GM23338 (cell line): Measurements from ENCODE around the gene SLC35D1. TPM values are rescaled to one million over a fixed set of nuclear protein-coding genes. Genes with fewer than 3 reads are reported as not detected.

Experiments
- ATAC-seq: fragments of 200-7000 bp; cut with Tn5 transposase; 3 replicates; pipeline ENCODE4 v1.9.1; 2020
- DNase-seq: peaks from one replicate; pipeline ENCODE4 v3.0.0-alpha.2; 2015; ENCODE audit warnings: low spot score
- H2AFZ ChIP-seq: fragments of 200-600 bp; sonication (generic); 2 replicates; pipeline ENCODE4 v1.8.0; 2016; ENCODE audit warnings: antibody characterized with exemption, mild to moderate bottlenecking, moderate library complexity
- H3F3A ChIP-seq: fragments of 200-600 bp; sonication (generic); replicated peaks from 2 replicates; pipeline ENCODE4 v1.8.0; 2017; ENCODE audit warnings: antibody characterized with exemption, mixed run types, low read depth
- H3K27ac ChIP-seq: fragments of 200-600 bp; sonication (generic); 2 replicates; pipeline ENCODE4 v1.6.1; 2016; ENCODE audit warnings: low read depth
- H3K27me3 ChIP-seq: fragments of 200-600 bp; sonication (generic); 2 replicates; pipeline ENCODE4 v1.8.0; 2016; ENCODE audit warnings: mild to moderate bottlenecking, mixed run types, moderate library complexity; ENCODE audit not compliant: insufficient read depth
- H3K36me3 ChIP-seq: fragments of 200-600 bp; sonication (generic); 2 replicates; pipeline ENCODE4 v1.8.0; 2016; ENCODE audit warnings: mild to moderate bottlenecking; ENCODE audit not compliant: insufficient read depth
- H3K4me1 ChIP-seq: fragments of 200-600 bp; sonication (generic); 2 replicates; pipeline ENCODE4 v1.8.0; 2016; ENCODE audit warnings: mild to moderate bottlenecking, moderate library complexity; ENCODE audit not compliant: insufficient read depth
- H3K4me2 ChIP-seq: fragments of 200-600 bp; sonication (generic); 2 replicates; pipeline ENCODE4 v1.7.1; 2017; ENCODE audit warnings: mixed run types
- H3K4me3 ChIP-seq: fragments of 200-600 bp; sonication (generic); 2 replicates; pipeline ENCODE4 v1.6.1; 2016; ENCODE audit warnings: mixed run types
- H3K79me2 ChIP-seq: fragments of 200-600 bp; sonication (generic); replicated peaks from 2 replicates; pipeline ENCODE4 v1.8.0; 2017; ENCODE audit warnings: mild to moderate bottlenecking; ENCODE audit not compliant: insufficient read depth
- H3K9me2 ChIP-seq: fragments of 200-600 bp; sonication (generic); 2 replicates; pipeline ENCODE4 v1.8.0; 2017; ENCODE audit not compliant: insufficient read depth
- H4K20me1 ChIP-seq: fragments of 200-600 bp; sonication (generic); replicated peaks from 2 replicates; pipeline ENCODE4 v1.8.0; 2017; ENCODE audit warnings: mild to moderate bottlenecking; ENCODE audit not compliant: insufficient read depth
- H3K27ac Mint-ChIP-seq: 2 replicates; pipeline ENCODE4 v1.8.0; 2020; ENCODE audit warnings: inconsistent platforms, mild to moderate bottlenecking, moderate library complexity, mixed read lengths
- H3K27me3 Mint-ChIP-seq: 3 replicates; pipeline ENCODE4 v1.8.0; 2022; ENCODE audit warnings: low read depth, mild to moderate bottlenecking, moderate library complexity, mixed read lengths, inconsistent platforms; ENCODE audit not compliant: insufficient read depth, poor library complexity
- H3K36me3 Mint-ChIP-seq: 3 replicates; pipeline ENCODE4 v1.8.0; 2021; ENCODE audit warnings: low read depth, mild to moderate bottlenecking, inconsistent platforms, moderate library complexity, mixed read lengths
- H3K4me1 Mint-ChIP-seq: 3 replicates; pipeline ENCODE4 v1.8.0; 2020; ENCODE audit warnings: mild to moderate bottlenecking, inconsistent platforms, mixed read lengths
- H3K4me3 Mint-ChIP-seq: 3 replicates; pipeline ENCODE4 v1.8.0; 2021; ENCODE audit warnings: moderate library complexity, mild to moderate bottlenecking, inconsistent platforms, mixed read lengths
- H3K9me3 Mint-ChIP-seq: 3 replicates; pipeline ENCODE4 v1.8.0; 2020; ENCODE audit warnings: moderate library complexity, mild to moderate bottlenecking, inconsistent platforms, mixed read lengths
- CREB1 ChIP-seq: fragments of 250-450 bp; sonication (Bioruptor Pico); IDR thresholded peaks from 2 replicates; pipeline ENCODE4 v1.5.0; 2020; ENCODE audit warnings: low read depth, mild to moderate bottlenecking, moderate library complexity
- EZH2 ChIP-seq: fragments of 200-600 bp; sonication (generic); IDR thresholded peaks from one replicate; pipeline ENCODE4 v1.8.0; 2017; ENCODE audit warnings: antibody characterized with exemption, mild to moderate bottlenecking, low read depth; ENCODE audit not compliant: unreplicated experiment
- EZH2phosphoT487 ChIP-seq: fragments of 200-600 bp; sonication (generic); IDR thresholded peaks from one replicate; pipeline ENCODE4 v1.8.1; 2018; ENCODE audit warnings: antibody characterized with exemption; ENCODE audit not compliant: unreplicated experiment
- JUNB ChIP-seq: IDR thresholded peaks from one replicate; pipeline ENCODE4 v1.6.1; 2016; ENCODE audit warnings: antibody characterized with exemption; ENCODE audit not compliant: unreplicated experiment
- NANOG ChIP-seq: IDR thresholded peaks from 2 replicates; pipeline ENCODE4 v1.6.1; 2016; ENCODE audit warnings: antibody characterized with exemption, borderline replicate concordance
- POLR2AphosphoS5 ChIP-seq: IDR thresholded peaks from 2 replicates; pipeline ENCODE4 v1.6.1; 2016; ENCODE audit warnings: antibody characterized with exemption, low read depth
- STAT1 ChIP-seq: IDR thresholded peaks from one replicate; pipeline ENCODE4 v1.6.1; 2016; ENCODE audit warnings: antibody characterized with exemption; ENCODE audit not compliant: unreplicated experiment
- ZNF114 ChIP-seq: fragments of 250-450 bp; sonication (Bioruptor Pico); IDR thresholded peaks from 2 replicates; pipeline ENCODE4 v1.5.0; 2020; ENCODE audit warnings: mild to moderate bottlenecking, moderate library complexity
- ZNF331 ChIP-seq: fragments of 250-450 bp; sonication (Bioruptor Pico); IDR thresholded peaks from 2 replicates; pipeline ENCODE4 v1.5.0; 2020; ENCODE audit warnings: low read depth, mild to moderate bottlenecking, moderate library complexity
- polyA plus RNA-seq: library from polyadenylated mRNA; unstranded; fragments of >200 nt; fragmentation: Nextera tagmentation; extraction: Ambion mirVana; gene quantifications from 2 replicates; pipeline ENCODE4 v1.2.1, GENCODE V29; 2016
- total RNA-seq: library from RNA; depleted of rRNA; stranded (reverse); fragments of >200 nt; shearing (Covaris generic); gene quantifications from 2 replicates; pipeline ENCODE4 v1.2.3, GENCODE V29; 2014
- TF ChIP-seq, protein P1 (sequence below): IDR thresholded peaks from 2 replicates; pipeline ENCODE4 v1.6.1; 2016; ENCODE audit warnings: antibody characterized with exemption
- TF ChIP-seq, protein P2 (sequence below): fragments of 250-450 bp; sonication (Bioruptor Pico); IDR thresholded peaks from 2 replicates; pipeline ENCODE4 v1.5.0; 2020; ENCODE audit warnings: mild to moderate bottlenecking, moderate library complexity
- TF ChIP-seq, protein P3 (sequence below), 2 experiments: fragments of 200-600 bp in 1 of 2; sonication (generic) in 1 of 2; conservative IDR thresholded peaks; 2 replicates each; pipeline versions ENCODE4 v1.5.1 to v1.6.1; 2016 to 2017; ENCODE audit warnings: antibody characterized with exemption in 2 of 2, low read depth in 2 of 2, mild to moderate bottlenecking in 2 of 2, moderate library complexity in 1 of 2
- TF ChIP-seq, protein P4 (sequence below): IDR thresholded peaks from one replicate; pipeline ENCODE4 v1.6.1; 2018; ENCODE audit warnings: antibody characterized with exemption; ENCODE audit not compliant: unreplicated experiment

The SLC35D1 gene
- total and polyA plus RNA-seq, 2 experiments from 2014 or later = 0.68 to 2.8 TPM

DNA sequence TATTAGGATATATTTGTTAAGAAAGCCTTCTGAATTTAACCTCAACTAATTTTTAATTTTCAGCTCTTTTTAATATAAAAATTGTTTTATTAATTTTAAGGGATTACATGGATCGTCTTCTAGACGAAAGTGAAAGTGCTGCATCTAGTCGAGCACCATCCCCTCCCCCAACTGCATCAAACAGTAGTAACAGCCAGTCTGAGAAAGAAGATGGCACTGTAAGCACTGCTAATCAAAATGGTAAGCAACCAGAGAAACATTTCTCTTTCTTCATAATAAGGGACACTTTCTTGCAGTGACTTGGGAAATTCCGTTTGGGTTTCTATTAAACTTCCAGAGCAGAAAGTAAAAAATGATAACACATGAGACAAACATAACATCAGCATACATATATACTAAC, 72.3 kb downstream of the SLC35D1 start:
- H3K79me2 ChIP-seq = no peaks in the 10 kb centered on the region
- Mint-ChIP-seq H3K36me3 (peaks cover 41% of the 10 kb centered on the region), H3K4me3 (no peak overlapping the region), H3K27me3 (no peaks in the 10 kb centered on the region), H3K27ac (no peak overlapping the region), H3K9me3 (no peaks in the 10 kb centered on the region), H3K4me1 (no peaks in the 10 kb centered on the region)
- H3F3A ChIP-seq = no peaks in the 10 kb centered on the region
- no peak overlapping the region for H3K27ac ChIP-seq
- H4K20me1 ChIP-seq = no peaks in the 10 kb centered on the region; the same call in 1 of the 2 replicates
- H3K36me3 ChIP-seq = peaks cover 11% of the 10 kb centered on the region
- no peaks in the 10 kb centered on the region for H3K27me3 ChIP-seq
- H3K4me1 ChIP-seq = no peaks in the 10 kb centered on the region
- TF ChIP-seq ZNF114 (CRISPR knock-in tag) = no peak
- TF ChIP-seq, protein P1, sequence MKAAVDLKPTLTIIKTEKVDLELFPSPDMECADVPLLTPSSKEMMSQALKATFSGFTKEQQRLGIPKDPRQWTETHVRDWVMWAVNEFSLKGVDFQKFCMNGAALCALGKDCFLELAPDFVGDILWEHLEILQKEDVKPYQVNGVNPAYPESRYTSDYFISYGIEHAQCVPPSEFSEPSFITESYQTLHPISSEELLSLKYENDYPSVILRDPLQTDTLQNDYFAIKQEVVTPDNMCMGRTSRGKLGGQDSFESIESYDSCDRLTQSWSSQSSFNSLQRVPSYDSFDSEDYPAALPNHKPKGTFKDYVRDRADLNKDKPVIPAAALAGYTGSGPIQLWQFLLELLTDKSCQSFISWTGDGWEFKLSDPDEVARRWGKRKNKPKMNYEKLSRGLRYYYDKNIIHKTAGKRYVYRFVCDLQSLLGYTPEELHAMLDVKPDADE = no peak
- TF ChIP-seq EZH2phosphoT487 = no peak
- TF ChIP-seq, protein P2, sequence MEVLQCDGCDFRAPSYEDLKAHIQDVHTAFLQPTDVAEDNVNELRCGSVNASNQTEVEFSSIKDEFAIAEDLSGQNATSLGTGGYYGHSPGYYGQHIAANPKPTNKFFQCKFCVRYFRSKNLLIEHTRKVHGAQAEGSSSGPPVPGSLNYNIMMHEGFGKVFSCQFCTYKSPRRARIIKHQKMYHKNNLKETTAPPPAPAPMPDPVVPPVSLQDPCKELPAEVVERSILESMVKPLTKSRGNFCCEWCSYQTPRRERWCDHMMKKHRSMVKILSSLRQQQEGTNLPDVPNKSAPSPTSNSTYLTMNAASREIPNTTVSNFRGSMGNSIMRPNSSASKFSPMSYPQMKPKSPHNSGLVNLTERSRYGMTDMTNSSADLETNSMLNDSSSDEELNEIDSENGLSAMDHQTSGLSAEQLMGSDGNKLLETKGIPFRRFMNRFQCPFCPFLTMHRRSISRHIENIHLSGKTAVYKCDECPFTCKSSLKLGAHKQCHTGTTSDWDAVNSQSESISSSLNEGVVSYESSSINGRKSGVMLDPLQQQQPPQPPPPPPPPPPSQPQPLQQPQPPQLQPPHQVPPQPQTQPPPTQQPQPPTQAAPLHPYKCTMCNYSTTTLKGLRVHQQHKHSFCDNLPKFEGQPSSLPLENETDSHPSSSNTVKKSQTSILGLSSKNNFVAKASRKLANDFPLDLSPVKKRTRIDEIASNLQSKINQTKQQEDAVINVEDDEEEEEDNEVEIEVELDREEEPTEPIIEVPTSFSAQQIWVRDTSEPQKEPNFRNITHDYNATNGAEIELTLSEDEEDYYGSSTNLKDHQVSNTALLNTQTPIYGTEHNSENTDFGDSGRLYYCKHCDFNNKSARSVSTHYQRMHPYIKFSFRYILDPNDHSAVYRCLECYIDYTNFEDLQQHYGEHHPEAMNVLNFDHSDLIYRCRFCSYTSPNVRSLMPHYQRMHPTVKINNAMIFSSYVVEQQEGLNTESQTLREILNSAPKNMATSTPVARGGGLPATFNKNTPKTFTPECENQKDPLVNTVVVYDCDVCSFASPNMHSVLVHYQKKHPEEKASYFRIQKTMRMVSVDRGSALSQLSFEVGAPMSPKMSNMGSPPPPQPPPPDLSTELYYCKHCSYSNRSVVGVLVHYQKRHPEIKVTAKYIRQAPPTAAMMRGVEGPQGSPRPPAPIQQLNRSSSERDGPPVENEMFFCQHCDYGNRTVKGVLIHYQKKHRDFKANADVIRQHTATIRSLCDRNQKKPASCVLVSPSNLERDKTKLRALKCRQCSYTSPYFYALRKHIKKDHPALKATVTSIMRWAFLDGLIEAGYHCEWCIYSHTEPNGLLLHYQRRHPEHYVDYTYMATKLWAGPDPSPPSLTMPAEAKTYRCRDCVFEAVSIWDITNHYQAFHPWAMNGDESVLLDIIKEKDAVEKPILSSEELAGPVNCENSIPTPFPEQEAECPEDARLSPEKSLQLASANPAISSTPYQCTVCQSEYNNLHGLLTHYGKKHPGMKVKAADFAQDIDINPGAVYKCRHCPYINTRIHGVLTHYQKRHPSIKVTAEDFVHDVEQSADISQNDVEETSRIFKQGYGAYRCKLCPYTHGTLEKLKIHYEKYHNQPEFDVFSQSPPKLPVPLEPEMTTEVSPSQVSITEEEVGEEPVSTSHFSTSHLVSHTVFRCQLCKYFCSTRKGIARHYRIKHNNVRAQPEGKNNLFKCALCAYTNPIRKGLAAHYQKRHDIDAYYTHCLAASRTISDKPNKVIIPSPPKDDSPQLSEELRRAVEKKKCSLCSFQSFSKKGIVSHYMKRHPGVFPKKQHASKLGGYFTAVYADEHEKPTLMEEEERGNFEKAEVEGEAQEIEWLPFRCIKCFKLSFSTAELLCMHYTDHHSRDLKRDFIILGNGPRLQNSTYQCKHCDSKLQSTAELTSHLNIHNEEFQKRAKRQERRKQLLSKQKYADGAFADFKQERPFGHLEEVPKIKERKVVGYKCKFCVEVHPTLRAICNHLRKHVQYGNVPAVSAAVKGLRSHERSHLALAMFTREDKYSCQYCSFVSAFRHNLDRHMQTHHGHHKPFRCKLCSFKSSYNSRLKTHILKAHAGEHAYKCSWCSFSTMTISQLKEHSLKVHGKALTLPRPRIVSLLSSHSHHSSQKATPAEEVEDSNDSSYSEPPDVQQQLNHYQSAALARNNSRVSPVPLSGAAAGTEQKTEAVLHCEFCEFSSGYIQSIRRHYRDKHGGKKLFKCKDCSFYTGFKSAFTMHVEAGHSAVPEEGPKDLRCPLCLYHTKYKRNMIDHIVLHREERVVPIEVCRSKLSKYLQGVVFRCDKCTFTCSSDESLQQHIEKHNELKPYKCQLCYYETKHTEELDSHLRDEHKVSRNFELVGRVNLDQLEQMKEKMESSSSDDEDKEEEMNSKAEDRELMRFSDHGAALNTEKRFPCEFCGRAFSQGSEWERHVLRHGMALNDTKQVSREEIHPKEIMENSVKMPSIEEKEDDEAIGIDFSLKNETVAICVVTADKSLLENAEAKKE (CRISPR knock-in tag) = no peak
- TF ChIP-seq, protein P3, sequence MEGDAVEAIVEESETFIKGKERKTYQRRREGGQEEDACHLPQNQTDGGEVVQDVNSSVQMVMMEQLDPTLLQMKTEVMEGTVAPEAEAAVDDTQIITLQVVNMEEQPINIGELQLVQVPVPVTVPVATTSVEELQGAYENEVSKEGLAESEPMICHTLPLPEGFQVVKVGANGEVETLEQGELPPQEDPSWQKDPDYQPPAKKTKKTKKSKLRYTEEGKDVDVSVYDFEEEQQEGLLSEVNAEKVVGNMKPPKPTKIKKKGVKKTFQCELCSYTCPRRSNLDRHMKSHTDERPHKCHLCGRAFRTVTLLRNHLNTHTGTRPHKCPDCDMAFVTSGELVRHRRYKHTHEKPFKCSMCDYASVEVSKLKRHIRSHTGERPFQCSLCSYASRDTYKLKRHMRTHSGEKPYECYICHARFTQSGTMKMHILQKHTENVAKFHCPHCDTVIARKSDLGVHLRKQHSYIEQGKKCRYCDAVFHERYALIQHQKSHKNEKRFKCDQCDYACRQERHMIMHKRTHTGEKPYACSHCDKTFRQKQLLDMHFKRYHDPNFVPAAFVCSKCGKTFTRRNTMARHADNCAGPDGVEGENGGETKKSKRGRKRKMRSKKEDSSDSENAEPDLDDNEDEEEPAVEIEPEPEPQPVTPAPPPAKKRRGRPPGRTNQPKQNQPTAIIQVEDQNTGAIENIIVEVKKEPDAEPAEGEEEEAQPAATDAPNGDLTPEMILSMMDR (conservative IDR thresholded peaks at IDR 0.05; ENCODE audit: low read depth in 2 of 2) = no peak
- TF ChIP-seq JUNB = no peak
- TF ChIP-seq STAT1 = no peak
- TF ChIP-seq, protein P4, sequence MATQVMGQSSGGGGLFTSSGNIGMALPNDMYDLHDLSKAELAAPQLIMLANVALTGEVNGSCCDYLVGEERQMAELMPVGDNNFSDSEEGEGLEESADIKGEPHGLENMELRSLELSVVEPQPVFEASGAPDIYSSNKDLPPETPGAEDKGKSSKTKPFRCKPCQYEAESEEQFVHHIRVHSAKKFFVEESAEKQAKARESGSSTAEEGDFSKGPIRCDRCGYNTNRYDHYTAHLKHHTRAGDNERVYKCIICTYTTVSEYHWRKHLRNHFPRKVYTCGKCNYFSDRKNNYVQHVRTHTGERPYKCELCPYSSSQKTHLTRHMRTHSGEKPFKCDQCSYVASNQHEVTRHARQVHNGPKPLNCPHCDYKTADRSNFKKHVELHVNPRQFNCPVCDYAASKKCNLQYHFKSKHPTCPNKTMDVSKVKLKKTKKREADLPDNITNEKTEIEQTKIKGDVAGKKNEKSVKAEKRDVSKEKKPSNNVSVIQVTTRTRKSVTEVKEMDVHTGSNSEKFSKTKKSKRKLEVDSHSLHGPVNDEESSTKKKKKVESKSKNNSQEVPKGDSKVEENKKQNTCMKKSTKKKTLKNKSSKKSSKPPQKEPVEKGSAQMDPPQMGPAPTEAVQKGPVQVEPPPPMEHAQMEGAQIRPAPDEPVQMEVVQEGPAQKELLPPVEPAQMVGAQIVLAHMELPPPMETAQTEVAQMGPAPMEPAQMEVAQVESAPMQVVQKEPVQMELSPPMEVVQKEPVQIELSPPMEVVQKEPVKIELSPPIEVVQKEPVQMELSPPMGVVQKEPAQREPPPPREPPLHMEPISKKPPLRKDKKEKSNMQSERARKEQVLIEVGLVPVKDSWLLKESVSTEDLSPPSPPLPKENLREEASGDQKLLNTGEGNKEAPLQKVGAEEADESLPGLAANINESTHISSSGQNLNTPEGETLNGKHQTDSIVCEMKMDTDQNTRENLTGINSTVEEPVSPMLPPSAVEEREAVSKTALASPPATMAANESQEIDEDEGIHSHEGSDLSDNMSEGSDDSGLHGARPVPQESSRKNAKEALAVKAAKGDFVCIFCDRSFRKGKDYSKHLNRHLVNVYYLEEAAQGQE = no peak
- no peak for TF ChIP-seq POLR2AphosphoS5
- no peak for TF ChIP-seq EZH2
- no peak for TF ChIP-seq CREB1
- TF ChIP-seq ZNF331 (CRISPR knock-in tag) = no peak
- TF ChIP-seq NANOG = no peak
- no peak for ATAC-seq
- no peak overlapping the region for H2AFZ ChIP-seq
- H3K4me2 ChIP-seq = no peak overlapping the region
- H3K9me2 ChIP-seq = no peaks in the 10 kb centered on the region
- no peak overlapping the region for H3K4me3 ChIP-seq
- DNase-seq = no peak
